Activated CD4-positive, alpha-beta T cell treated with anti-CD3 and anti-CD28 coated beads, Interleukin-2, amount 10 ng/mL, durations not matched to agents 7 days and 5 days (primary cell): ENCODE results near the gene ZNF30. TPM values are rescaled to one million over a fixed set of nuclear protein-coding genes. Genes with fewer than 3 reads are reported as not detected.
"Not testable (repeated sequence)": the region's sequence is repeated elsewhere in the genome, so short reads cannot be mapped to it uniquely, and the experiment has no call there.

Experiments used
- CTCF ChIA-PET: fragments of 350-600 bp; sonication (Branson Sonifier 250); formaldehyde crosslinking; loops from one replicate; lab custom pipeline; 2021; ENCODE audit warnings: antibody characterized with exemption; lab: Charles Lee
- POLR2A ChIA-PET: fragments of 350-600 bp; sonication (Branson Sonifier 250); formaldehyde crosslinking; loops from one replicate; lab custom pipeline; 2021; ENCODE audit warnings: antibody characterized with exemption; lab: Charles Lee
- DNase-seq: peaks from one replicate; pipeline ENCODE4 v3.0.0-alpha.2; 2020
- H3K27ac Mint-ChIP-seq: one replicate; pipeline ENCODE4 v1.8.0; 2021; ENCODE audit warnings: mild to moderate bottlenecking, moderate library complexity, mixed read lengths
- H3K27me3 Mint-ChIP-seq: one replicate; pipeline ENCODE4 v1.8.0; 2021; ENCODE audit warnings: mixed read lengths
- H3K36me3 Mint-ChIP-seq: one replicate; pipeline ENCODE4 v1.8.0; 2021; ENCODE audit warnings: low read depth, mixed read lengths
- H3K4me1 Mint-ChIP-seq: one replicate; pipeline ENCODE4 v1.8.0; 2021; ENCODE audit warnings: mixed read lengths
- H3K4me3 Mint-ChIP-seq: one replicate; pipeline ENCODE4 v1.8.0; 2021; ENCODE audit warnings: mild to moderate bottlenecking, moderate library complexity, mixed read lengths
- H3K9me3 Mint-ChIP-seq: one replicate; pipeline ENCODE4 v1.8.0; 2021; ENCODE audit warnings: mixed read lengths
- total RNA-seq, 2 experiments: library from RNA; stranded (reverse); gene quantifications; one replicate each; pipeline ENCODE4 v1.2.3, GENCODE V29; 2021

The ZNF30 gene
- total RNA-seq, 2 experiments from 2014 or later = 4.0 to 4.8 TPM

- no peaks in the 10 kb centered on the region for H3K27me3 Mint-ChIP-seq
- H3K36me3 Mint-ChIP-seq = peaks cover 63% of the 10 kb centered on the region
- H3K27ac Mint-ChIP-seq = peak overlapping the region; percentile 94
- ChIA-PET CTCF (interaction anchor here (0.9 kb wide), 1 partner anchor 27 kb away, joined by 3 read pairs; no protein-coding TSS in a partner anchor), POLR2A (no interaction called here)
- DNase-seq = no peak
- peaks cover 38% of the 10 kb centered on the region for H3K4me1 Mint-ChIP-seq
- peak overlapping the region; percentile 98 for H3K4me3 Mint-ChIP-seq
- peaks cover 71% of the 10 kb centered on the region for H3K9me3 Mint-ChIP-seq
Measured at GRCh38 chr19:34962687-34963572, 36.2 kb downstream of the ZNF30 start.

- ChIA-PET CTCF (no interaction called here), POLR2A (no interaction called here)
- Mint-ChIP-seq H3K4me3 (peak within 1 kb of the TSS; percentile 98), H3K4me1 (peaks cover 38% of the 10 kb centered on the region), H3K9me3 (peaks cover 72% of the 10 kb centered on the region), H3K27me3 (no peaks in the 10 kb centered on the region), H3K27ac (peak within 1 kb of the TSS; percentile 94), H3K36me3 (peaks cover 55% of the 10 kb centered on the region)
- DNase-seq = peak; percentile 44
Measured at GRCh38 chr19:34963573-34964406, 37.1 kb downstream of the ZNF30 start, which contains the start of gene ZNF792. Gene ZNF792, minus strand, starts transcription at chr19:34964229. Its CDS starts 567 bp downstream, at chr19:34963662.

DNA sequence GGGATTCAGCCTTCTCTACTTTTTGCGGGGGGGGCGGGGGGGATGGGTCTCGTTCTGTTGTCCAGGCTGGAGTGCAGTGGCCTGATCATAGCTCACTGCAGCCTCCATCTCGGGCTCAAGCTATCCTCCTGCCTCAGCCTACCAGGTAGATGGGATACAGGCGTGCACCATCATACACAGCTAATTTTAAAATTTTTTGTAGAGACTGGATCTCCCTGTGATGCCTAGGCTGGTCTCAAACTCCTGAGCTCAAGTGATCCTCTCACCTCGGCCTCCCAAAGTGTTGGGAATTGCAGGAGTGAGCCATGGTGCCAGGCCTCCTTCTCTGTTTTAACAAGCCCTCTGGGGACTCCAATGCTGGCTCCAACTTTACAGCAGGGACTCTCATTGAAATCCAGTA, 37.9 kb downstream of the ZNF30 start:
- Mint-ChIP-seq H3K27me3 (no peaks in the 10 kb centered on the region), H3K9me3 (peaks cover 65% of the 10 kb centered on the region), H3K27ac (peak overlapping the region; percentile 52), H3K4me1 (peaks cover 38% of the 10 kb centered on the region), H3K4me3 (peak overlapping the region; percentile 68), H3K36me3 (peaks cover 47% of the 10 kb centered on the region)
- POLR2A ChIA-PET = no interaction called here
- no peak for DNase-seq
- CTCF ChIA-PET = interaction anchor here (1.2 kb wide), 1 partner anchor 16 kb away, joined by 3 read pairs; no protein-coding TSS in a partner anchor

- H3K4me3 Mint-ChIP-seq = peak overlapping the region; percentile 37
- H3K27me3 Mint-ChIP-seq, POLR2A ChIA-PET, DNase-seq, H3K27ac Mint-ChIP-seq: not testable (repeated sequence)
- H3K4me1 Mint-ChIP-seq = peaks cover 35% of the 10 kb centered on the region
- peaks cover 56% of the 10 kb centered on the region for H3K9me3 Mint-ChIP-seq
- CTCF ChIA-PET = interaction anchor here (1.2 kb wide), 1 partner anchor 17 kb away, joined by 3 read pairs; no protein-coding TSS in a partner anchor
- peaks cover 38% of the 10 kb centered on the region for H3K36me3 Mint-ChIP-seq
Measured at GRCh38 chr19:34965505-34965904, 38.8 kb downstream of the ZNF30 start.

DNA sequence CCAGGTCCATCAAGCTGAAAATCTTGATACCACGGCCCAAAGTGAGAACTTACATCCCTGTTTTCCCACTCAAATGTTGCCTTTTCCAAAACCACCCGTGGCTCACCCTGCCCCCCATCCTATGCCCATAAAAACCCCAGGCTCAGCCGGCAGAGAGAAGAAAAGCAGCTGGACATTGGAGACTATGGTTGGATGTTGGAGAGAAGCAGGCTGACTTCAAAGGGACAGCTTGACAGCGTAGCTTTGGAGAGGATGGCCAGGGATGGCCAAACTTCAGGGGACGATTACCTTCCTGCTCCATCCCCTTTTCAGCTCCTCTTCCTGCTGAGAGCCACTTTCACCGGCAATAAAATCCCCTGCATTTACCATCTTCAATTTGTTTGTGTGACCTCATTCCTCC, 40.8 kb downstream of the ZNF30 start:
- ChIA-PET POLR2A (no interaction called here), CTCF (interaction anchor here (0.8 to 1.3 kb wide), 3 partner anchors 9 to 46 kb away, joined by 3 read pairs; no protein-coding TSS in a partner anchor)
- H3K4me3 Mint-ChIP-seq = no peak overlapping the region
- H3K27ac Mint-ChIP-seq = peak overlapping the region; percentile 57
- H3K4me1 Mint-ChIP-seq = peaks cover 19% of the 10 kb centered on the region
- H3K9me3 Mint-ChIP-seq = peaks cover 38% of the 10 kb centered on the region
- peaks cover 17% of the 10 kb centered on the region for H3K36me3 Mint-ChIP-seq
- H3K27me3 Mint-ChIP-seq = no peaks in the 10 kb centered on the region
- DNase-seq = no peak

- Mint-ChIP-seq H3K4me1 (peaks cover 22% of the 10 kb centered on the region), H3K27ac (no peak overlapping the region), H3K9me3 (peaks cover 31% of the 10 kb centered on the region), H3K36me3 (peaks cover 9% of the 10 kb centered on the region), H3K4me3 (no peak overlapping the region), H3K27me3 (no peaks in the 10 kb centered on the region)
- CTCF ChIA-PET = no interaction called here
- POLR2A ChIA-PET = no interaction called here
- no peak for DNase-seq
Measured at GRCh38 chr19:34969721-34970120, 43.0 kb downstream of the ZNF30 start.

GRCh38 chr19:34970185-34970780, 43.6 kb downstream of the ZNF30 start:
- H3K36me3 Mint-ChIP-seq, DNase-seq, POLR2A ChIA-PET, H3K27ac Mint-ChIP-seq, CTCF ChIA-PET, H3K4me3 Mint-ChIP-seq, H3K27me3 Mint-ChIP-seq: not testable (repeated sequence)
- H3K9me3 Mint-ChIP-seq = peaks cover 31% of the 10 kb centered on the region
- H3K4me1 Mint-ChIP-seq = peaks cover 25% of the 10 kb centered on the region

- POLR2A ChIA-PET = no interaction called here
- CTCF ChIA-PET = interaction anchor here (0.6 to 2.7 kb wide), 7 partner anchors 12 to 562 kb away, joined by 3 to 14 read pairs (median 4); partner anchors contain the start of gene GRAMD1A
- no peak overlapping the region for H3K27ac Mint-ChIP-seq
- peaks cover 23% of the 10 kb centered on the region for H3K4me1 Mint-ChIP-seq
- H3K36me3 Mint-ChIP-seq = peaks cover 8% of the 10 kb centered on the region
- H3K4me3 Mint-ChIP-seq = no peak overlapping the region
- H3K9me3 Mint-ChIP-seq = peaks cover 28% of the 10 kb centered on the region
- no peaks in the 10 kb centered on the region for H3K27me3 Mint-ChIP-seq
- DNase-seq = no peak
Measured at GRCh38 chr19:34972163-34972705, 45.5 kb downstream of the ZNF30 start.

DNA sequence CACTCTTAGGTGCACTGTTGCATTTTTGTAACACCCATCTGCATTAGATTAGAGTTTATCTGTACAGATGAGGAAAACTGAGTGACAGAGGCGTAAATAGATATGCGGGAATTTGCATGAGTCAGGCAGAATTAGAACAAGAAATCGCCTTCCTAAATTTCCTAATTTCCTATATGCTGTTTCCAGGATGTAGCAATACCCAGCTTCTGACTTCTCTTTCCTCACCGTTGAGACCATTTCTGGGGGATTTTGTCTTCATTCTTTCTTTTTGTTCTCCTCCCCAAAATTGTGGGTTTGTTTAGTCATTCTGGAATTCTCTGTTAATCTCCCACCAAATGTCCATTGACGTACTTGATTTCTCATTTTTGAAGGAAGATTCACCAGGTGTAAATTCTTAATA, 47.9 kb downstream of the ZNF30 start:
- Mint-ChIP-seq H3K9me3 (peaks cover 16% of the 10 kb centered on the region), H3K27ac (no peak overlapping the region), H3K27me3 (no peaks in the 10 kb centered on the region), H3K4me1 (peaks cover 23% of the 10 kb centered on the region), H3K36me3 (peaks cover 8% of the 10 kb centered on the region), H3K4me3 (no peak overlapping the region)
- no peak for DNase-seq
- ChIA-PET POLR2A (no interaction called here), CTCF (interaction anchor here (1.3 to 2.7 kb wide), 3 partner anchors 14 to 26 kb away, joined by 3 to 14 read pairs (median 4); partner anchors contain the start of gene GRAMD1A)

DNA sequence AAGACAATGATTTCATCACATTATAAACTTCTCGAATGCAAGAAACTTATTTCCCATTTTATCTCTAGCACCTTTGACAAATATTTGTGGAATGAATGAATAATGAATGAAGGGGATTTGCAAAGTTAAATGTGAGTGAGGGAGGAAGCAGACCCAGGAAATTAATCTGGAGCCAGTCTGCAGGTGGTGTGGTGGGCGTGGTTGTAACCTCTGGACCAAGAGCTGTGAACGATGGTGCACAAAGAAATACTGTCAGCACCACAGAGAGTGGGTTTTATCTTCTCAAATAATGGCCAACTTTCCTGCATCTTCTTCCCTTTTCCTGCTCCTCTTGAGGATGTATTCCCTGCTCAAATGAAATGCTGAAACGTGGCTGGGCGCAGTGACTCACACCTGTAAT, 48.4 kb downstream of the ZNF30 start:
- H3K27me3 Mint-ChIP-seq = no peaks in the 10 kb centered on the region
- DNase-seq = no peak
- ChIA-PET POLR2A (no interaction called here), CTCF (interaction anchor here (1.3 to 2.7 kb wide), 2 partner anchors 20 to 26 kb away, joined by 4 to 14 read pairs; partner anchors contain the start of gene GRAMD1A)
- H3K9me3 Mint-ChIP-seq = peaks cover 16% of the 10 kb centered on the region
- H3K27ac Mint-ChIP-seq = no peak overlapping the region
- no peak overlapping the region for H3K4me3 Mint-ChIP-seq
- H3K4me1 Mint-ChIP-seq = peaks cover 23% of the 10 kb centered on the region
- H3K36me3 Mint-ChIP-seq = peaks cover 8% of the 10 kb centered on the region

DNA sequence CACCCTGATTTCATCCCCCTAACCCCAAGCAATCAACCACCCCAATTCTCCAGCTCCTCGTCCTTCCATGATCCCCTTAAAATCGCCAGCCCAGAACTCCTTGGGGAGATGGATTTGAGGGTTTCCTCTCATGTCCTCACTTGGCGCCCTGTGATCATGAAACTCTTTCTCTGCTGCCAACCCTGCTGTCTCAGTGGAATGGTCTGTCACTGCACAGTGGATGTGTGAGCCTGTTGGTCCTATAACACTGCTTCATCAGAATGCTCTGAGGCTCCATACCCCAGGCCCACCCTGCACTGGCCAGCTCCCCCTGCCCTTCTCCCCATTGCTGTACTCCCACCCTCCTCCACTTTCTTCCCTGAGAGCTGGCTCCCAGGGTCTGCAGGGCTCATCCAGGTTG, 49.9 kb downstream of the ZNF30 start:
- Mint-ChIP-seq H3K4me3 (no peak overlapping the region), H3K9me3 (peaks cover 16% of the 10 kb centered on the region), H3K27me3 (no peaks in the 10 kb centered on the region), H3K4me1 (peaks cover 23% of the 10 kb centered on the region), H3K27ac (no peak overlapping the region), H3K36me3 (peaks cover 8% of the 10 kb centered on the region)
- CTCF ChIA-PET = no interaction called here
- no peak for DNase-seq
- POLR2A ChIA-PET = no interaction called here
